LNCAP (cell line): ENCODE results near the gene ARAP2.

Experiments
- TF ChIP-seq, protein P1 (sequence below): fragments of 450-650 bp; IDR thresholded peaks from 2 replicates; pipeline ENCODE4 v1.5.1; 2017; ENCODE audit warnings: mild to moderate bottlenecking

Gene ARAP2

DNA sequence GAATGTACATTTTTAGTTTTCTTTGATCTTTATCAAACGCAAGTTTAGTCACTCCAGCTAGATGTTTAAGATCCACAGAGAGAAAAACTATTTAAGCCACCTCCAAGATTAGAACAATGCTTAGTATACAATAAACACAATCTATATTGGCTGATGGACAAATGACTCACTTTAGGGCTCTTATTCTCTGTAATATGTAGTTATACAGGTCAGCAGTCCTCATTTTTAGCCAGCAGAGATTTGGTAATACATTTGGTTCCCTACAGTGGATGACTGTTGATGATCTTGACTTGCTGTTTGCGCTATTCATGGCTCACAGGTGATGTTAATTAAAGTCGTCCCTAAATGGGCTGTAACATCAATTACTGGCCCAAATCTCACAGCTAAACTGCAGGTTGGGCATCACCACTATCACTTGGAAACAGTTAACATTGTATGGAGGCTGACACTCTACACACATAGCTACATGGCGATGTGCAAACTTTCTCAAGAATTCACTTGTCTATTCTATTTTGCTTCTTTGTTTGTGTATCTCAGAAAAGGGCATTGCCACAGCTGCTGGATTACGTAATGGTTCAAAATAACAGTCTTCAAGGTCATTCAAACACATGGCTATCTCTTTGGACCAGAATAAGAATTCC is 25.3 kb upstream of the ARAP2 start:
- TF ChIP-seq, protein P1, sequence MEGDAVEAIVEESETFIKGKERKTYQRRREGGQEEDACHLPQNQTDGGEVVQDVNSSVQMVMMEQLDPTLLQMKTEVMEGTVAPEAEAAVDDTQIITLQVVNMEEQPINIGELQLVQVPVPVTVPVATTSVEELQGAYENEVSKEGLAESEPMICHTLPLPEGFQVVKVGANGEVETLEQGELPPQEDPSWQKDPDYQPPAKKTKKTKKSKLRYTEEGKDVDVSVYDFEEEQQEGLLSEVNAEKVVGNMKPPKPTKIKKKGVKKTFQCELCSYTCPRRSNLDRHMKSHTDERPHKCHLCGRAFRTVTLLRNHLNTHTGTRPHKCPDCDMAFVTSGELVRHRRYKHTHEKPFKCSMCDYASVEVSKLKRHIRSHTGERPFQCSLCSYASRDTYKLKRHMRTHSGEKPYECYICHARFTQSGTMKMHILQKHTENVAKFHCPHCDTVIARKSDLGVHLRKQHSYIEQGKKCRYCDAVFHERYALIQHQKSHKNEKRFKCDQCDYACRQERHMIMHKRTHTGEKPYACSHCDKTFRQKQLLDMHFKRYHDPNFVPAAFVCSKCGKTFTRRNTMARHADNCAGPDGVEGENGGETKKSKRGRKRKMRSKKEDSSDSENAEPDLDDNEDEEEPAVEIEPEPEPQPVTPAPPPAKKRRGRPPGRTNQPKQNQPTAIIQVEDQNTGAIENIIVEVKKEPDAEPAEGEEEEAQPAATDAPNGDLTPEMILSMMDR: no peak

DNA sequence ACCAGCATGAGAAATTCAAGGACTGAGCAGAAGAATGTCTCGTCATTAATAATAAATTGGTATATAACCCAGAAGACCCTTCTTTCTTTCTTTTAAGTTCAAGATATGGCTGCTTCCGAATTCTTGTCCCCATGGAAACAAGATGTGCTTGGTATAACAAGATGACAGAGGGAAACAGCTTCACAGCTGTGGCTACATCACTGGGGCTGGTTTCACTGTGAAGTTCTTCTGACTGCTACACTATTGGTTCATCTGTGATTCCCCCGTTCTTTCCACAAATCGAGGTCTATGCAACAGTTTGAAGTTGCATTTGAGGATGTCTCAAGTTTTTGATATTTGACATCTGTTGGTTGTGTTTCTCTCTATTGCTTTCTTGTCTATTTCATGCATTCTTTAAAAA is 24.8 kb upstream of the ARAP2 start:
- TF ChIP-seq, protein P1: no peak

DNA sequence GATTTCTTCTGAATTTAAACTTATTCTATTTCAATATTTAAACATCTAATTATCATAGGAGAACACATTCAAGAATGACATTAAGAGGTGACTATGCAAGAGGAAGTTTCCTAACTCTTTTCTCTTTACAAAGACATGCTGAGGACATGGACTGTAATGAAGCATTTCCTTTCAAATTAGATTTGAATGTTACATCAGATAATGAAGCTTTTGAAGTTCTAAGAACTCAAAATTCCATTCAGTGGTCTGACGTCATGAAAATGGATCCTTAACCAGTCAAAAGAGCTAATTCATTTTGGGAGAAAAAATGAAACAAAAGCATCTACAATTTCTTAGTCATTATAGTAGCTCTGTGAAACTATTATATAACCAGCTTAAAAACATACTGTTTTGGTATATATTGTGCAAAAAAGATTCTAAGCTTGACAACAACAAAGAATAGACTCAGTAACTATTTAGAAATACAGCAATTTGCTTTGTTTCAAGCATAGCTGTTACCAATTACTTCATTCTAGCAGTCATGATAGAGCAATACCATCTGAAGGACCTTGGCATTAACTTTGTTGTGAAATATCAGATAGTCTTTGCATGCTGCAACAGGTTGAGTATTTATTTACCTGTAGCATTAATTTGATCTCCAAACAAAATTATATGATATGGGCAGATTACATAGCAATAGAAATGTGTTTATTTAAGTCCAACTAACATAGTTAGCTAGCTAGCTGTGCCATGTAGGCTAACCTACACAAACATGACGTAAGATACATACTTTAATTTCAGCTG is 23.4 kb upstream of the ARAP2 start:
- TF ChIP-seq, protein P1: no peak

DNA sequence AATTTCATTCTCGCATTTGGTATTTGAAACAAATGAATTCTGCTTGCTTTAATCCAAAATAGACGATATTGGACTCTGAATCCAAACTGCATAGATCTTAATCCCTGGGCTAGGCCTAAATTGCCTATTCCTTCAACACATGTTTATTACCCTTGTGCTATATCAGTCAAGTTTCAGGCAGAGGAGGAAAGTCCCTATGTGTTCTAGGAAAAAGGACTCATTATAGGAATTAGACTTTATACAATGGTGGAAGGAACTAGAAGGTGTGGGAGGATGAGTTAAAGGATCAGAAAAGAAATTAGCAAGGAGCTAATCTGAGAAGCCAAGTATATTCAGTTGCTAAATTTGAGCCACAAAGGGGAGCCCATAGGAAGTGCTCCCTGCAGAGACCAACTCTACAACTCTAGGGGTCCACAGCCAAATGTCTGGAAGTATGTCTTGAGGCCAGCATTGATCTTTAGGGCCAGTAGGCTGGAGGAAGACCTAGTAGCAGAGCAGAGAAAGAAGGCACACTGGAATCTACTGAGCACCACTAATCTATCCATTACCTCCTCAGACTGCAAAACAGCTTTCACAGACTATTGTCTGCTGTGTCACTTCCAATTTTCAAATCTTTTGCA is 20.0 kb upstream of the ARAP2 start:
- TF ChIP-seq, protein P1: no peak

DNA sequence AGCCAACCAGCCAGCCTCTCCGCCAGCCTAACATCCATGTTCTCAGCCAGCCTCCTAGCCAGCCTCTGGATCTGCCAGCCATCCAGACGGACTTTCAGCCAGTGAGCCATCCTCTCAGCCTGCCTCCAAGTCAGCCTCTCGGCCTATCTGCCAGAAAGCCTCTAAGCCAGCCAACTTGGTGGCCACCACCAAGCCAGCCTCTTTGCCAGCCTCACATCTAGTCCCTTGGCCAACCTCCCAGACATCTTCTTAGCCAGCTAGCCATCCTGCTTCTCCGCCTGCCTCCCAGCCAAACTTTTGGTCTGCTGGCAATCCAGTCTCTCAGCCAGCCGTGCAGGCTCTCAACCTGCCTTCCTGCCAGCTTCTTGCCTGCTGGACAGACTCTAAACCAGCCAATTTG is 16.4 kb upstream of the ARAP2 start:
- TF ChIP-seq, protein P1: no peak

DNA sequence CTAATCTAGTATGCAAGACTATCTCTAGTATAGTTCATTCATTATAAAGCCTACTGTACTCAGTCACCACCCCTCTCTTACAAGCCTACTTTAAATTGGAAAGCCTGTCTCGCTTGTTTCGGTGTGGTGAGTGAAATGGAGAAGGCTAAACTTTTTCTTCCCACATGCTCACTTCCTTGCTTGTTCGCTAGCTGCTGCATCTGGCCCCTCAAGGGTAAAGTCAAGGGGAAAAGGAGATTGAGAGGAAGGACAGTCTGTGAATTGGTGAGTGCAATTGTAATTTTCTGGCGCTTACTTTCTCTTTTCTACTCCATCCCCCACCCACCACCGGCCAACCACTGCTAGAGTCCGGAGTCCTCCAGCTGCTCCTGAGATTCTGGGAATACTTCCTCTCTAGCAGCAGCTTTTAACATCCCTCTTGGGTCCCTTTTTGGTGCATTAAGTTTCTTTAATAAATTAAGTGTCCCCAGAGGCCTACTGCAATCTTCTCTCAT is 12.1 kb upstream of the ARAP2 start:
- TF ChIP-seq, protein P1: no peak

DNA sequence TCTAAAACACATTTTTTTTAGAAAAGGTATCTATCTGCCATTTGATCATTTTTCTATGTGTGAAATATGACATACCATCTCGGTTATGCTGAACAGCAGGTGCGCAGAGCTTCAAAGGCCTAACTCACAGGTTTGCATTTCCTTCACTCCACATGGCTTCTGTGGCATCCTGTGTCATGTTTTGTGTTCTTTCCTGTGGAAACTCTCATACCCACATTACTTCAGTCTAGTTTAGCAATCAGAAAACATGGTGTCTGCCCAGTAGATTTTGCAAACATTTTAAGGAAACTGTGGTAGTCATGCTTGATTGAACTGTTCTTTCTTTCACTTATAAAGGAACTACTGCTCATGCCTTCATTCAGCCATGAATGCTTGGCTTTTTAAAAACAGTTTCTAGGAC is 11.3 kb upstream of the ARAP2 start:
- TF ChIP-seq, protein P1: no peak
